Astrocyte of the cerebellum (primary cell): Measurements from ENCODE around the gene ZDHHC24.

ENCODE experiments used
- DNase-seq: peaks from one replicate; pipeline ENCODE4 v3.0.0-alpha.2; 2011; ENCODE audit warnings: low read depth
- H3K4me3 ChIP-seq: 2 replicates; pipeline ENCODE4 v1.5.1; 2011; ENCODE audit warnings: mild to moderate bottlenecking, low read depth, low read length, moderate library complexity
- CTCF ChIP-seq: IDR thresholded peaks from 2 replicates; pipeline ENCODE4 v1.5.1; 2012; ENCODE audit warnings: low read length, low read depth, moderate library complexity, mild to moderate bottlenecking; ENCODE audit errors: missing control alignments
- in situ Hi-C: cut with HindIII; loops from 2 replicates; pipeline ENCODE4 v1.10.0; 2017; ENCODE audit warnings: low sequenced_read_pairs

Gene ZDHHC24

DNA sequence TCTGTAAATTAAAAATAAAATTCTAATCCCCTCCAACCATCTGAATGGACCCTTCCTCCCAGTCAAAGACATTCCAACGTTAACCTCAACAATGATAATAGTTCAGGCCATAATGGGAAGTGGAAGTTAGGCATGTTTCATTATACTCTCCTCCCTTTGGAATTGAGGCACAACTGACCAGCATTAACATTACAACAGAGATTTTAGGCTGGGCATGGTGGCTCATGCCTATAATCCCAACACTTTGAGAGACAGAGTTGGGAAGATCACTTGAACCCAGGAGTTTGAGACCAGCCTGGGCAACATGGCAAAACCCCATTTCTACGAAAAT lies 25.0 kb upstream of the ZDHHC24 start:
- DNase-seq: no peak
- TF ChIP-seq CTCF: no peak
- in situ Hi-C loops: no loop called here
- H3K4me3 ChIP-seq: no peak overlapping the region

GRCh38 chr11:66570079-66570849 lies 24.4 kb upstream of the ZDHHC24 start:
- no peak overlapping the region for H3K4me3 ChIP-seq
- in situ Hi-C loops: no loop called here
- TF ChIP-seq CTCF: no peak
- no peak for DNase-seq

DNA sequence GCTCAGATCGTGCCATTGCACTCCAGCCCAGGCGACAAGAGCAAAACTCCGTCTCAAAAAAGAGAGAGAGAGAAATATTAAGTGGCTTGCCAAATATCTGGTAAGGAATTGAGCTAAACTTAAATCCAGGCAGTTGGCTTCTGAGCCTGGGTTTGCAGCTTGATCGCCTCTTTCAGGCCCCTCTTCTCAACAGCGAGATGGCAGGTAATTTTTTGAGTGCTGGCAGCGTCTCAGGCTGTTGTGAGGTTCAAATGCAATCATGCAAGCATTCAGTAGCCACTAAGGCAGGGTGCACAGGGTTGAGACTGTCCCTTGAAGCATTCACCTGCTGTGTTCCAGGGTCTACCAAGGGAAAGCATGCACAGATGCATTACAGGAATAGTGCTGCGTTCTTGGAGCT lies 23.2 kb upstream of the ZDHHC24 start:
- TF ChIP-seq CTCF: no peak
- H3K4me3 ChIP-seq: no peak overlapping the region
- no peak for DNase-seq
- in situ Hi-C loops: no loop called here

DNA sequence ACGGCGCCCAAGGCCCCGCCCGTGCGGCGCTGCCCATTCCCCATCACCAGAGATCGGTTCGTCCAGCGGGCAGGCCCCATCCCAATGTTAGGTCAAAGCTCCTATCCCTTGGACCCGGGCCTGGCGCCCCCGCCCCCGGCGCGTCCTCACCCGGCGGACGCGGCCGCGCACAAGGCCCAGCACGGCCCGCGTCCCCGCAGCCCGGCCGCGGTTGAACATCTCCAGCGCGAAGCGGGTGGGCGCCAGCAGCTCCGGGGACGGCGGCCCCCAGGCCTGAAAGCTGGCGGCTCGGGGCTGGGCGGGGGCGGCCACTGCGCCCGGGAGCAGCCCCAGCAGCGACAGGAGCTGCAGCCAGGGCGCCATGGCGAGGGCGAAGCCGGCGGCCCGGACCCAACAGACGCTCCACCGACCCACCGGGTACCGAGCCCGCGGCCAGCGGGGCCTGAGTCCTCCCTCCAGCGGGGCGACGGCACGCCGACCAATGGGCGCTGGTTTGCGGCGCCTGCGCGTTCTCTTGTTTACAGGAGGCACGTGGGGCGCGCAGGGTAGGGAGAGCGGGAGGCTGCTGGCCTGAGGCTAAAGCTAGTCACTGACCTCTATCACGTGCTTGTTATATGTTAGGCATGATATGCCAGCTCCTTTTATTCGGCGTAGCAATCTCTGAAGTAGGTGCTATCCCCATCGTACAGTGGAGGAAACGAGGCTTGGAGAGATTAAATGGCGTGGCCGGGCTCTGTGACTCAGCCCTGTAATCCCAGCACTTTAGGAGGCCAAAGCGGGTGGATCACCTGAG lies 22.5 kb upstream of the ZDHHC24 start, which contains the start of gene CTSF:
Gene CTSF (minus strand): TSS at position 483 of the 793 bp plus-strand sequence. CDS start 120 bp downstream, at position 363.
- DNase-seq: peak; percentile 15
- H3K4me3 ChIP-seq: peak within 1 kb of the TSS; percentile 43
- in situ Hi-C loops: no loop called here

DNA sequence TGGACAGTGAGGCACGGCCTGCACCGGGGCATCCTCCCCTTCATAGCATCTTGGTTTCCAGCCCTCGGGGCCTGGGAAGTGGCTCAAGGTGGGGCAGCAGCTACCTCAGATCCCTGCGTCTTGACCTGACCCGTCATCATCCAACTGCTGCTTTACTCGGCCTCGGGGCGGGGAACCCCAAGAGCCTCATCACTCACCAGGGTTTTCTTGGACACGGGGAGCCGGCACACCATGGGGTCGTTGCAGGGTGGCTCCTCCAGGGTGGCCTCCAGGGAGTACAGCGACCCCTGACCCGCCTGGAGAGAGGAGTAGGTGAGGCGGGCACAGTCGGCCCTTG lies 21.9 kb upstream of the ZDHHC24 start:
- in situ Hi-C loops: no loop called here
- no peak for TF ChIP-seq CTCF
- no peak for DNase-seq
- peak overlapping the region; percentile 43 for H3K4me3 ChIP-seq

More for the DNA sequence above, 22.5 kb upstream of the ZDHHC24 start, which contains the start of gene CTSF:
- no peak for TF ChIP-seq CTCF

DNA sequence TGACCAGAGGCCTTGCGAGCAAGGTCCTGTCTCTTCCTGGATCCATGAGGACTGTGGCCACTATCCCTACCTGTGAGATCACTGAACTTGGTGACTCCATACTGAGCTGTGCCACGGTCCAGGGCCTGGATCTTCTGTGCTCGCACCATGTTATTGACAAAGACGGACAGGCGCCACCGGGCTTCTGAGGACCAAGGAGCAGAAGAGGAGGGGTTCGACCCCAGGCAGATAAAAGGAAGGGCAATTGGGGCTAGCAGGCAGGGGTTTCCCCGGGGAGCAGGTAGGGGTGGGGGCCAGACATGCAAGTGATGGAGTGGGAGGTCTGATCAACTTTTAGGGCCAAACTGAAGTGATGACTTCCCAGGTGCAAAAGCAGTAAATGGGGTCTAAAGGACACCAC lies 20.4 kb upstream of the ZDHHC24 start:
- no peak for TF ChIP-seq CTCF
- no peak for DNase-seq
- in situ Hi-C loops: no loop called here
- H3K4me3 ChIP-seq: no peak overlapping the region
